Myocyte (in vitro differentiated cells): ENCODE data around the gene GFRA1. TPM values are rescaled to one million over a fixed set of nuclear protein-coding genes. Genes with fewer than 3 reads are reported as not detected.

Source experiments
- DNase-seq: peaks from one replicate; pipeline ENCODE4 v3.0.0-alpha.2; 2012; ENCODE audit warnings: low read depth
- total RNA-seq: library from RNA; depleted of rRNA; stranded (reverse); fragments of >200 nt; gene quantifications from 2 replicates; pipeline ENCODE4 v1.2.3, GENCODE V29; 2014

Gene GFRA1
- total RNA-seq, 1 donor from 2014 or later, result 12.9 TPM

GRCh38 chr10:116132780-116133399 is 140.1 kb downstream of the GFRA1 start:
- no peak for DNase-seq

GRCh38 chr10:116130006-116130405 is 143.0 kb downstream of the GFRA1 start:
- DNase-seq, result no peak

GRCh38 chr10:116126954-116127695 is 145.9 kb downstream of the GFRA1 start:
- no peak for DNase-seq

- no peak for DNase-seq
Observed at GRCh38 chr10:116126239-116126638, 146.8 kb downstream of the GFRA1 start.

- no peak for DNase-seq
Observed at GRCh38 chr10:116125180-116125579, 147.8 kb downstream of the GFRA1 start.

GRCh38 chr10:116124777-116125176 is 148.2 kb downstream of the GFRA1 start:
- no peak for DNase-seq

- no peak for DNase-seq
Observed at GRCh38 chr10:116122664-116123063, 150.3 kb downstream of the GFRA1 start.

GRCh38 chr10:116121640-116122525 is 151.1 kb downstream of the GFRA1 start:
- DNase-seq, result no peak

- no peak for DNase-seq
Observed at GRCh38 chr10:116120688-116121455, 152.1 kb downstream of the GFRA1 start.

GRCh38 chr10:116118847-116119246 is 154.2 kb downstream of the GFRA1 start:
- no peak for DNase-seq

- DNase-seq, result no peak
Observed at GRCh38 chr10:116115797-116116196, 157.2 kb downstream of the GFRA1 start.

- DNase-seq, result no peak
Observed at GRCh38 chr10:116115036-116115641, 157.9 kb downstream of the GFRA1 start.

- no peak for DNase-seq
Observed at GRCh38 chr10:116113721-116114501, 159.1 kb downstream of the GFRA1 start.

- DNase-seq, result no peak
Observed at GRCh38 chr10:116112232-116113231, 160.5 kb downstream of the GFRA1 start.

GRCh38 chr10:116111483-116112095 is 161.4 kb downstream of the GFRA1 start:
- DNase-seq, result no peak

- no peak for DNase-seq
Observed at GRCh38 chr10:116110736-116111135, 162.3 kb downstream of the GFRA1 start.

GRCh38 chr10:116109881-116110280 is 163.1 kb downstream of the GFRA1 start:
- DNase-seq, result no peak

GRCh38 chr10:116109481-116109880 is 163.5 kb downstream of the GFRA1 start:
- DNase-seq, result no peak
